ENCODE data around the gene SYNPO2.
A peak's percentile ranks its signal among the peaks of the same experiment; 100 is the strongest.
"Not testable (repeated sequence)": the region's sequence is repeated elsewhere in the genome, so short reads cannot be mapped to it uniquely, and the experiment has no call there.

SYNPO2 gene

GRCh38 chr4:118888666-118889311 is at the start of gene SYNPO2:
SYNPO2 (plus strand) TSS chr4:118888854; CDS start chr4:118889037, 183 bp downstream.
- DNase-seq, result no peak

DNA sequence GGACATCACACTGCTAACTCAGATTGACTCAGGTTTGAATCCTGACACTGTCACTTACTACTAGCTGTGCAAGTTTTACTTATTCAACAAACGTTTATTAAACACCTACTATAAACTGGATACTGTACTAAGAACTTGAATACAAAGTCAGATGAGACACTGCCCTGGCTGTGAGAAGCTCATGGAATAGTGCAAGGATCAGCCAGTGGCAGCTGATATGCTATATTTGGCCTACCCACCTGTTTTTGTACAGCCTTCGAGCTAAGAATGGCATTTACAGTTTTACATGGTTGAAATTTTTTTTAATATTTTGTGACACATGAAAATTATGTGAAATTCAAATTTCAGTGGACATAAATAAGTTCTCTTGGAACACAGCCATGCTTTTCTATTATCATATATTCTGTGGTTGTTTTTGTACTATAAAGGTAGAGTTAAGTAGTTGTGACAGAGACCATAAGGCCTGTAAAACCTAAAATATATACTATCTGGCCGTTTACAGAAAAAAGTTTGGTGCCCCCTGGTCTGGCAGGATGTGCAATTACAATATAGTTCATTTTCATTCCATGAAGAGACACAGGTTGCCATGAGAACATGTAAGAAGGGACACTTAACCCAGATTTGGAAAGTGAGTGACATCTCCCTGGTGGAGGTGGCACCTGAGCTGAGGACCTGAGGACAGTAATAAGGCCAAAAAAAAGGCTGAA is 49.3 kb upstream of the SYNPO2 start:
- DNase-seq, result no peak

GRCh38 chr4:118842055-118842454 is 46.6 kb upstream of the SYNPO2 start:
- no peak for DNase-seq

- DNase-seq, result no peak
These were observed 45.4 kb upstream of the SYNPO2 start for GRCh38 chr4:118843237-118843636.

GRCh38 chr4:118845552-118846050 is 43.1 kb upstream of the SYNPO2 start:
- DNase-seq, result peak; percentile 74

GRCh38 chr4:118846979-118847378 is 41.7 kb upstream of the SYNPO2 start:
- DNase-seq, result no peak

- no peak for DNase-seq
These were observed 40.4 kb upstream of the SYNPO2 start for GRCh38 chr4:118848242-118848641.

- DNase-seq, result no peak
These were observed 39.8 kb upstream of the SYNPO2 start for GRCh38 chr4:118848901-118849300.

DNA sequence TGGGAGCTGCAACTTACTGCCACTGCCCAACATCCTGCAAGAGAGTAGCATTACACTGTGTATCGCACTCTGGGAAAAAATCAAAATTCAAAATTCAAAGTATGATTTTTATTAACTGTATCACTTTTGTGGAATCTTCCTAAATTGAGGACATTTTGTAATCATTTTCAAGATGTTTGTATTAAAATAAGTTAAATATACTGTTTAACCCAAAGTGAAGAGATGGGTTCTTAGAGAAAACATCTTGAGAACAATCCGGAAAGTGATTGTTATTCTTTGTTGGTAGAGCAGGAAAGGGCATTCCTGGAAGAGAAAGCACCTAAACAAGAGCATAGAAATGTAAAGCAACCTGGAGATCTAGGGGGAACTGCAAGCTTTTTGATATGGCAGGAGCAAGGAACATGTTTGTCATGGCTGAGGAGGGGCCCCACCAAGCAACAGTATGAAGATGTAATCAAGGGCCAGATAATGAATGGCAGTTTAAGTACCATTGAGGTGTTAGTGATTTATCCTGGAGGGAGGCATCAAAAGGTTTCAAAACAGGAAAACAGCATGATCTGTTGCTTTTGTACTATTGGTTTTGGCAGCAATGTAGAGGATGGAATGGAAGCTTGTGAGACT is 38.7 kb upstream of the SYNPO2 start:
- DNase-seq, result no peak

DNA sequence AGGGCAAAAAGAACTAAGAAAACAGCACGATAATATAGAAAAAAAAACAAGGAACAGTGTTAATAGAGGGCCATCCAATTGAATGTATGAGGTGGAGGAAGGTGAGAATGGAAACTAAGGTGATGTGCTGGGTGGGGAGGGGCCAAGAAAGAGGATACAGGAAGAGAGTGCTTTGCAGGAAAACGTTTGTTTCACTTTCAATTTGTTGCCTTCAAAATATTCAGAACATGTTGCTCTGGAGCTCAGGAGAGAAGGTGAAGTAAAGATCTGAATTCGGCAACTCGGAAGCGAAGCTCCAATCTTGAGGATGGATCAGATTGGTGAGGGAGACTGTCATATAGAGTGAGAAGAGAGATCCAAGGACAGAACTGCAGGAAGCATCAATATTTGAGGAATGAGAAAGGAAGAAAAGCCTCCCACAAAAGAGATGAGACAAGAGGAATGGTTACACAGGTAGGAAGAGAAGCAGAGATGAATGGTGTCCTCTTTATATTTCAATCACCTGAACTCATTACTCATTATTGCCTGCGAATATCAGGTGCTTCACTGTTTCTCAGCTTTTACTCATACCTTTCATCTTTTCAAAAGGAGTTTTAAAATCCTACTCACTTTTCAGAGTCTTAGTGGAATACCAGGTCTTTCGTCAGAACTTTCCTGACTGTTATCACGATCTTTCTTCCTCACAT is 38.0 kb upstream of the SYNPO2 start:
- no peak for DNase-seq

- DNase-seq, result no peak
These were observed 30.9 kb upstream of the SYNPO2 start for GRCh38 chr4:118857760-118858159.

- no peak for DNase-seq
These were observed 29.9 kb upstream of the SYNPO2 start for GRCh38 chr4:118858779-118859178.

GRCh38 chr4:118865091-118865708 is 23.5 kb upstream of the SYNPO2 start:
- DNase-seq, result peak; percentile 79

GRCh38 chr4:118866442-118866841 is 22.2 kb upstream of the SYNPO2 start:
- DNase-seq, result no peak

- no peak for DNase-seq
These were observed 21.2 kb upstream of the SYNPO2 start for GRCh38 chr4:118867311-118868067.

- no peak for DNase-seq
These were observed 18.8 kb upstream of the SYNPO2 start for GRCh38 chr4:118869808-118870342.

DNA sequence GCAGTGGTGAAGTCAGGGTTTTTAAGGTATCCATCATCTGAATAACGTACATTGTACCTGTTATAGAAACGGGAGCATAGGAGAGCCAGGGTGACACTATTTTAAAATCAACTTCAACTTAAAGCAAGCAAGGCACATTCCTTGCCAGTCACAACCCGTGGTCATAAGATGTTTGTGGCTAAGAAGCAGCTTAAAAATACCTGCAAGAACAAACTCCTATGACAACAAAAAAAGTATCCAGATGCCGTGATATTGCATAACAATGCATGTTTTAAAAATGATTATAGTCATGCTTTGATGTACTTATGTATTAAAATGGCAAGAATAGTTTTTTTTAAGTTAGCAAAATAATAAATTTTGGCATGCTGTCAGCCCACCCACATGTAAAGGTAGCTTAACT is 16.5 kb upstream of the SYNPO2 start:
- no peak for DNase-seq

DNA sequence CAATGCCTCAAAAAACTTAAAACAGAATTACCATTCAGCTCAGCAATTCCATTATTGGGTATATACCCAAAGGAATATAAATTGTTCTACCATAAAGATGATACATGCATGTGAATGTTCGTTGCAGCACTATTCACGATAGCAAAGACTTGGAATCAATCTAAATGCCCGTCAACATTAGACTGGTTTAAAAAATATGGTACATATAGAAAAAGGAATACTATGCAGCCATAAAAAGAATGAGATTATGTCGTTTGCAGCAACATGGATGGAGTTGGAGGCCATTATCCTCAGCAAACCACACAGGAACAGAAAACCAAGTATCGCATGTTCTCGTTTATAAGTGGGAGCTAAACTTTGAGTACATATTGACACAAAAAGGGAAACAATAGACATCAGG is 10.9 kb upstream of the SYNPO2 start:
- DNase-seq, result no peak

DNA sequence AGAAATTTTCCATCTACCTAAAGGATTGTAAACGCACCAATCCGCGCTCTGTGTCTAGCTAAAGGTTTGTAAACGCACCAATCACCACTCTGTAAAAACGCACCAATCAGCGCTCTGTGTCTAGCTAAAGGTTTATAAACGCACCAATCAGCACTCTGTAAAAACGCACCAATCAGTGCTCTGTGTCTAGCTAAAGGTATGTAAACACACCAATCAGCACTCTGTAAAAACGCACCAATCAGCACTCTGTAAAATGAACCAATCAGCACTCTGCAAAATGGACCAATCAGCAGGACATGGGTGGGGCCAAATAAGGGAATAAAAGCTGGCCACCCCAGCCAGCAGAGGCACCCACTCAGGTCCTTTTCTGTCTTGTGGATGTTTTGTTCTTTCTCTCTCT is 10.1 kb upstream of the SYNPO2 start:
- DNase-seq, result not testable (repeated sequence)

DNA sequence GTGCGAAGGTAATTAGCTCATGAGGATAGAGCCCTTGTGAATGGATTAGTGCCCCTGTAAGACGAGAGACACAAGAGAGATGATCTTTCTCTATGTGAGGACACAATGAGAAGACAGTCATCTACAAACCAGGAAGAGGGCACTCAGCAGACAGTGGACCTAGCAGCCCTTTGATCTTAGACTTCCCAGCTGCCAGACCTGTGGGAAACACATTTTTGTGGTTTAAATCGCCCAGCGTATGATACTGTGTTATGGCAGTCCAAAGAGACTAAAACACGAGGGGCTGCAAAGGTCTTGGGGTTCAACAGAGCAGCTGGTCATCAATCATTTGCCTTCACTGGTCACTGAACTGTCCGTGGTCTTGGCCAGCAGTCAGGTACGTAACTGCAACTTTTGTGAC is 9.2 kb upstream of the SYNPO2 start:
- DNase-seq, result no peak

DNA sequence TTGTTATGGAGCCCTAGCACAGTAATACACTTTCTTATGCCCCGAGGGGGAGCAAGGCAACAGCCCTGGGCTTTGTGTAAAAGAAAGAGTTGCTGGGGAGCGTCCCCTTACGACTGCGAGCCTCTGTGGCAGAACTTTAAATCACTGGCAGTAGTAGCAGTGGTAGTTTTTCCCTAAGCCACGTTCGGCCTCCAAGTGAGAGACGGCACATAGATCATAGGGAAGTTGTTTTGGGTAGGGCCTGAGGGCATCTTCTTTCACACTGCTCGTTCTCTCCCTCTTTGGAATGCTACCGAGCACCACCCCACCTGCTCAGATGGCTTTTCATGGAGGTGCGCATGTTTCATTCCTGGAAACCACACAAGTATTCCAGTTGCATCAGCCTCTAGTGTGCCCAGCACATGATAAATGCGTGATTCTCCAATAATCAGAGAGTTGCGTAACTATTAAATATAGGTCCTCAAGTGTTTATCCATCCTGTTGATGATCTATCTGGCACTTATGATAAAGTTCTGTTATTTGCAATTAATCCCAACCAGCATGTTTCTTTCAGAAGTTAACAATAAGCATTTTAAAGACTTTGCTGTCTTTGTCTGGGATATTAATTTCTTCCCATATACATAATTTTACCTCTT is 7.0 kb upstream of the SYNPO2 start:
- no peak for DNase-seq
